Choroid plexus epithelial cell (primary cell): ENCODE measurements around the gene TRPM5.

Experiments
- DNase-seq: peaks from one replicate; pipeline ENCODE4 v3.0.0-alpha.2; 2010; ENCODE audit warnings: low read depth
- H3K4me3 ChIP-seq: 2 replicates; pipeline ENCODE4 v1.5.1; 2011; ENCODE audit warnings: low read depth, mild to moderate bottlenecking, control low read depth, low read length, moderate library complexity
- TF ChIP-seq, protein P1 (sequence below): conservative IDR thresholded peaks from 2 replicates; pipeline ENCODE4 v1.5.1; 2011; ENCODE audit warnings: low read depth, mild to moderate bottlenecking, control low read depth, inconsistent platforms, low read length, moderate library complexity

Gene TRPM5

DNA sequence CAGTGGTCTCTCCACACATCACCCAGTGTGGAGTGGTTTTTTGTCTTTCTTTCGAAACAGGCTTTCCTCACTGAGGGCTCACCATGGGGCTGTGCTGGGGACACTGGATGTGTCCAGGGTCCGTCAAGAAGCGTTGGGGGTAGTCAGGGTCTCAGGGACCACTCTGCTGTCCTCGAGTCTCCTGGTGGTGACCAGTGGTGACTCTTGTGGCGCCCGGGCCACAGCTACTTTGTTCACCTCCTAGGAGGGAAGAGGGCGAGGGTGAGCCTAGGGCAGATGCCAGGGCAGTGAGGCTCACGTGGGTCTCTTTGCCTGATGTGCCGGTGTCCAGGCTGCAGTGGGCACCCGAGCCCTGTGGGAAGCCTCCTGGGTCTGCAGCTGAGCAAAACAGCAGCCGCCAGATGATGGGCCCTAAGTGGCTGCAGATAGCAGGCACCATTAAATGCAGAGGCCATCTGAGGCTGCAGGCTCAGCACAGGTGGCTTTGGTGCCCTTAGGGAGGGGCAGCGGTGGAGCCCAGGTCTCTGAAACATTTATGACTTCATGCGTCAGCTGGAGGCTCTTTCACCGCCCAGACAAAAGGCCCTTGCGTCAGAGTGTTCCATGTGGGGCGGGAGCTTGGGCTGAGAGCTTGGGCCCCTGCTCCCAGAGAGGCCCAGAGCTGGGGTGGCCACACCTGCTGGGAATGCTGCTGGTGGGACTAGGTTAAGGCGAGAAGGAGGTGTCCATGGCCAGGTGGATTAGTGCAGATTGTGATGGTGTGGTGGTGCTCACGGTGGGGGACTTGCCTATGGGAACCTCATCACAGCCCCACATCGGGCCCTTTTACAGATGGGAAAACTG, 30.0 kb upstream of the TRPM5 start:
- DNase-seq = no peak
- TF ChIP-seq, protein P1, sequence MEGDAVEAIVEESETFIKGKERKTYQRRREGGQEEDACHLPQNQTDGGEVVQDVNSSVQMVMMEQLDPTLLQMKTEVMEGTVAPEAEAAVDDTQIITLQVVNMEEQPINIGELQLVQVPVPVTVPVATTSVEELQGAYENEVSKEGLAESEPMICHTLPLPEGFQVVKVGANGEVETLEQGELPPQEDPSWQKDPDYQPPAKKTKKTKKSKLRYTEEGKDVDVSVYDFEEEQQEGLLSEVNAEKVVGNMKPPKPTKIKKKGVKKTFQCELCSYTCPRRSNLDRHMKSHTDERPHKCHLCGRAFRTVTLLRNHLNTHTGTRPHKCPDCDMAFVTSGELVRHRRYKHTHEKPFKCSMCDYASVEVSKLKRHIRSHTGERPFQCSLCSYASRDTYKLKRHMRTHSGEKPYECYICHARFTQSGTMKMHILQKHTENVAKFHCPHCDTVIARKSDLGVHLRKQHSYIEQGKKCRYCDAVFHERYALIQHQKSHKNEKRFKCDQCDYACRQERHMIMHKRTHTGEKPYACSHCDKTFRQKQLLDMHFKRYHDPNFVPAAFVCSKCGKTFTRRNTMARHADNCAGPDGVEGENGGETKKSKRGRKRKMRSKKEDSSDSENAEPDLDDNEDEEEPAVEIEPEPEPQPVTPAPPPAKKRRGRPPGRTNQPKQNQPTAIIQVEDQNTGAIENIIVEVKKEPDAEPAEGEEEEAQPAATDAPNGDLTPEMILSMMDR = no peak
- no peak overlapping the region for H3K4me3 ChIP-seq

- DNase-seq = no peak
- TF ChIP-seq, protein P1 = no peak
- H3K4me3 ChIP-seq = no peak overlapping the region
Measured at GRCh38 chr11:2473361-2474058, 29.2 kb upstream of the TRPM5 start.

DNA sequence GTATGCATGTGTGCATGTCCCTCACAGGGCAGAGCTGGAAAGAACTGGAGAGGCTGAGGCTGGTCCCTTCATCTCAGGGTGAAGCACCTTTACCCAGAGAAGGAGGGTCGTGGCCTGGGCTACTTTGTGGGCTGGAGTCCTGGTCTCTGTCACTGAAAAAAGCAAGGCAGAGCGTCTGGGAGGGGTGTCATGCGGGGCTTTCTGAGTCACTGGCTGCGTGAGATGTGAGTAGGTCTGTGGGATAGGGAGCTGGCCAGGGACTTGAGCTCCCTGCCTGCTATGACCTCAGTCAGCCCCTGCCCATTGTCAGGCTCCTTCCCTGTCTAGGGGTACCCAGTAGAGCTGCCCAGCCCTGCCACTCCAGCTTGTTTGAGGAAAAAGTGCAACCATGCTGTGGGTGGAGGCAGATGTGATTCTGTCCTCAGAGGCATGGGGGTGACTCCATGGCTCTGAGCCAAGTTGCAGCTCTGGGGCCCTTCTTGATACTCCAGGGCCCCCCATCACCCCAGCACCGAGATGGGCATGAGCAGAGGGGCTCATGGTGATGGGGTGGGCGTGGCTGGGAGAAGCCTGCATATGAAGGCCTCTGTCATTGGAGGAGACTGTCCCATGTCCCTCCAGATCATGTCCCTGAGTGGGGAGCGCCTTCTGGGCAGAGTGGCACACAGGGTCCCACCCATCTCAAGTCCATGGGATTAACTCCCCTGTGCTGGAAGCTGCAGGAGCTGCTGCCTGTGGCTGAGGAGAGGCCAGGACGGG, 28.3 kb upstream of the TRPM5 start:
- DNase-seq = no peak
- TF ChIP-seq, protein P1 = no peak
- no peak overlapping the region for H3K4me3 ChIP-seq

DNA sequence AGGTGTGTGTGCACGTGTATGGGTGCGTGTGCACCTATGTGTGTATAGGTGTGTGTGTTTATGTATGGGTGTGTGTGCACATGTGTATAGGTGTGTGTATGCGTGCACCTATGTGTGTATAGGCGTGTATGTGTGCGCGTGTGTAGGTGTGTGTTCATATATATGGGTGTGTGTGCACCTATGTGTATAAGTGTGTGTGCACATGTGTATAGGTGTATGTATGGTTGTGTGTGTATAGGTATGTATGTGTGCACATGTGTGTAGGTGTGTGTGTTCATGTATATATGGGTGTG, 27.4 kb upstream of the TRPM5 start:
- TF ChIP-seq, protein P1 = no peak
- no peak overlapping the region for H3K4me3 ChIP-seq
- DNase-seq = no peak

DNA sequence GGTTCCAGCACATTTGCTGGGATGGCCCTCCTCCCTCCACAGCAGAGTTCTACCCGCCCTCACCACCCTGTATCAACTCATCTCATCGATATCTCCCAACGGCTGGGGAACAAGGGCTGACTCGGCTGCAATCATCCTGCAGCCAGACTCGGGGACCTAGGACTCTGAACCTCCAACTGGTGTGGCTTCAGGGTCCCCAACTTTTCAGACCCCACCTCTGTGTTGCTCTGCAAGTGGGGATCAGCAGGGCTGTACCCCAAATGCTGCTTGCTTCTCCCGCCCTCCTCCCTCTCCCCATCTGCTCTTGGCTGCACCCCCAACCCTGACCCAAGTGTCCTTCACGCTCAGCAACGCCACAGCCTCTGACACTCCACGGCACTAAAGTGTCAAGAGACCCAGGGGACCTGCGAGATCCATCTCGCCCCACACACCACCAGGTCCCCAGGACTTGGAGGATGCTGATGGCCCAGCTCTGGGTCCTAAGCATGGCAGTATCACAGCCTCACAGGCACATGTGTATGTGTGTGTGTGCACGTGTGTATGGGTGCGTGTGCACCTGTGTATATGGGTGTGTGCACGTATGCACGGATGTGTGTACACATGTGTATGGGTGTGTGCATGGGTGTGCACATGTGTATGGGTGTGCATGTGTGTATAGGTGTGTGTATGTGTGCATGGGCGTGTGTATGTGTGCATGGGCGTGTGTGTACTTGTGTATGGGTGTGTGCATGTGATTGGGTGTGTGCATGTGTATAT, 26.9 kb upstream of the TRPM5 start:
- no peak overlapping the region for H3K4me3 ChIP-seq
- TF ChIP-seq, protein P1 = no peak
- no peak for DNase-seq

DNA sequence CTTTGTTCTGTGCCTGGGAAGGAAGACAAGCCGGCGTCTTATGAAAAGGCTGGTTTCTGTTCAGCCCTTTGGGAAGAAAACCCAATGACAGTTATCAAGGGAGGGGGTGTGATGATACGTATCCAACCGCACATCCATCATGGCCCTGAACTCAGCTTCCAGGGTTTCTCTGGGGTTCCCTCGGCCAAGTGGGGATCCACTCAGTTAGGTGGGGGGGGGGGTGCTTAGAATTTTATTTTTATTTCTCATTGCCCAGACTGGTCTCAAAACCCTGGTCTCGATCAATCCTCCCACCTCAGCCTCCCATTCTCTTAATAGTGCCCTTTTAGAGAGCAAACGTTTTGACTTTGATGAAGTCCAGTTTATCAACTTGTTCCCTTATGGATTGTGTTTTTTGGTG, 26.2 kb upstream of the TRPM5 start:
- TF ChIP-seq, protein P1 = no peak
- DNase-seq = no peak
- no peak overlapping the region for H3K4me3 ChIP-seq
